HG03060 (cell line): Measurements from ENCODE around the gene XYLT2.

Experiments used
- ATAC-seq: cut with Tn5 transposase; IDR thresholded peaks from one replicate; pipeline ENCODE4 v1.9.1; 2021; ENCODE audit warnings: low read depth, moderate number of reproducible peaks; ENCODE audit not compliant: unreplicated experiment

Gene XYLT2

GRCh38 chr17:50347117-50347893 is 1.4 kb downstream of the XYLT2 start:
- ATAC-seq = no peak

- ATAC-seq = no peak
Measured at GRCh38 chr17:50347894-50348291, 2.0 kb downstream of the XYLT2 start.

GRCh38 chr17:50348522-50349242 is 2.8 kb downstream of the XYLT2 start:
- ATAC-seq = no peak

- no peak for ATAC-seq
Measured at GRCh38 chr17:50349243-50349600, 3.3 kb downstream of the XYLT2 start.

GRCh38 chr17:50350733-50351132 is 4.8 kb downstream of the XYLT2 start:
- ATAC-seq = no peak

GRCh38 chr17:50352072-50352692 is 6.3 kb downstream of the XYLT2 start:
- ATAC-seq = no peak

GRCh38 chr17:50352693-50353599 is 7.0 kb downstream of the XYLT2 start:
- no peak for ATAC-seq

- ATAC-seq = no peak
Measured at GRCh38 chr17:50353600-50354195, 7.8 kb downstream of the XYLT2 start.

- ATAC-seq = no peak
Measured at GRCh38 chr17:50354198-50354597, 8.3 kb downstream of the XYLT2 start.

- no peak for ATAC-seq
Measured at GRCh38 chr17:50354776-50355175, 8.8 kb downstream of the XYLT2 start.

GRCh38 chr17:50355336-50355700 is 9.4 kb downstream of the XYLT2 start:
- no peak for ATAC-seq

GRCh38 chr17:50355701-50356341 is 9.9 kb downstream of the XYLT2 start:
- ATAC-seq = no peak

- no peak for ATAC-seq
Measured at GRCh38 chr17:50356418-50356817, 10.5 kb downstream of the XYLT2 start.

- ATAC-seq = no peak
Measured at GRCh38 chr17:50356892-50357510, 11.1 kb downstream of the XYLT2 start.

GRCh38 chr17:50358177-50358576 is 12.3 kb downstream of the XYLT2 start:
- no peak for ATAC-seq

GRCh38 chr17:50359005-50359699 is 13.2 kb downstream of the XYLT2 start:
- ATAC-seq = no peak

GRCh38 chr17:50359998-50360461 is 14.1 kb downstream of the XYLT2 start:
- ATAC-seq = no peak

GRCh38 chr17:50360486-50361115 is 14.7 kb downstream of the XYLT2 start:
- no peak for ATAC-seq
